DOHH2 (cell line): ENCODE measurements around the gene FIBP.

ENCODE experiments used
- H3F3A ChIP-seq: fragments of 200-600 bp; sonication (generic), shearing (Covaris generic); 2 replicates; pipeline ENCODE4 v1.6.0; 2016; ENCODE audit warnings: antibody characterized with exemption, mild to moderate bottlenecking; ENCODE audit not compliant: control insufficient read depth, insufficient read depth
- H3K27ac ChIP-seq: fragments of 200-600 bp; sonication (generic); 2 replicates; pipeline ENCODE4 v1.5.1; 2014; ENCODE audit warnings: low read depth, mild to moderate bottlenecking, low read length, moderate library complexity
- H3K27me3 ChIP-seq: fragments of 200-600 bp; sonication (generic); 2 replicates; pipeline ENCODE4 v1.6.1; 2014; ENCODE audit warnings: mild to moderate bottlenecking, low read length, mixed read lengths; ENCODE audit not compliant: control insufficient read depth
- H3K36me3 ChIP-seq: fragments of 200-600 bp; sonication (generic); 2 replicates; pipeline ENCODE4 v1.6.1; 2014; ENCODE audit warnings: mild to moderate bottlenecking, low read length, moderate library complexity, mixed read lengths; ENCODE audit not compliant: control insufficient read depth
- H3K4me1 ChIP-seq: fragments of 200-600 bp; sonication (generic); 2 replicates; pipeline ENCODE4 v1.6.1; 2014; ENCODE audit warnings: mild to moderate bottlenecking, low read length, mixed read lengths; ENCODE audit not compliant: control insufficient read depth
- H3K4me2 ChIP-seq: fragments of 200-600 bp; sonication (generic); 2 replicates; pipeline ENCODE4 v1.6.0; 2014; ENCODE audit warnings: mild to moderate bottlenecking, low read length, moderate library complexity
- H3K4me3 ChIP-seq: fragments of 200-600 bp; sonication (generic); 2 replicates; pipeline ENCODE4 v1.5.1; 2014; ENCODE audit warnings: mild to moderate bottlenecking, low read length, mixed read lengths
- H3K79me2 ChIP-seq: fragments of 200-600 bp; sonication (generic); 2 replicates; pipeline ENCODE4 v1.6.1; 2014; ENCODE audit warnings: mild to moderate bottlenecking, low read length, mixed read lengths; ENCODE audit not compliant: control insufficient read depth
- H3K9me2 ChIP-seq: fragments of 200-600 bp; sonication (generic); replicated peaks from 2 replicates; pipeline ENCODE4 v1.6.1; 2014; ENCODE audit warnings: mild to moderate bottlenecking, low read length, mixed read lengths; ENCODE audit not compliant: control insufficient read depth
- H3K9me3 ChIP-seq: fragments of 200-600 bp; sonication (generic); 2 replicates; pipeline ENCODE4 v1.6.1; 2014; ENCODE audit warnings: antibody characterized with exemption, low read length, mixed read lengths; ENCODE audit not compliant: control insufficient read depth, insufficient read depth
- H4K20me1 ChIP-seq: fragments of 200-600 bp; sonication (generic); 2 replicates; pipeline ENCODE4 v1.6.0; 2014; ENCODE audit warnings: low read depth, mild to moderate bottlenecking, antibody characterized with exemption, low read length, moderate library complexity; ENCODE audit not compliant: control insufficient read depth, insufficient read depth
- CTCF ChIP-seq: fragments of 200-600 bp; sonication (generic); IDR thresholded peaks from one replicate; pipeline ENCODE4 v1.5.1; 2014; ENCODE audit warnings: antibody characterized with exemption, mild to moderate bottlenecking, low read depth, low read length; ENCODE audit not compliant: poor library complexity, severe bottlenecking
- EZH2phosphoT487 ChIP-seq: fragments of 200-600 bp; sonication (generic); IDR thresholded peaks from 2 replicates; pipeline ENCODE4 v1.6.1; 2017; ENCODE audit warnings: borderline replicate concordance, mild to moderate bottlenecking, antibody characterized with exemption, low read length, moderate library complexity, mixed read lengths

Gene FIBP

GRCh38 chr11:65871811-65872548 is 16.3 kb downstream of the FIBP start:
- Histone ChIP-seq H3K9me3 (no peaks in the 10 kb centered on the region), H3K4me1 (peaks cover 37% of the 10 kb centered on the region), H4K20me1 (no peaks in the 10 kb centered on the region; the same call in 1 of the 2 replicates), H3K27me3 (peaks cover 20% of the 10 kb centered on the region), H3K9me2 (no peaks in the 10 kb centered on the region), H3K4me2 (no peak overlapping the region), H3K36me3 (peaks cover 4% of the 10 kb centered on the region), H3F3A (0 out of 2 replicates have a peak, but pooled peaks cover 6% of the 10 kb centered on the region), H3K27ac (no peak overlapping the region), H3K4me3 (no peak overlapping the region), H3K79me2 (no peaks in the 10 kb centered on the region)
- no peak for TF ChIP-seq CTCF
- no peak for TF ChIP-seq EZH2phosphoT487

- no peaks in the 10 kb centered on the region; the same call in 1 of the 2 replicates for H4K20me1 ChIP-seq
- H3K27ac ChIP-seq, result no peak overlapping the region
- no peaks in the 10 kb centered on the region for H3K79me2 ChIP-seq
- TF ChIP-seq EZH2phosphoT487 (no peak), CTCF (no peak)
- peaks cover 12% of the 10 kb centered on the region; the same call in 1 of the 2 replicates for H3F3A ChIP-seq
- peak overlapping the region; percentile 29 for H3K4me2 ChIP-seq
- H3K4me1 ChIP-seq, result peaks cover 37% of the 10 kb centered on the region
- no peak overlapping the region for H3K4me3 ChIP-seq
- H3K27me3 ChIP-seq, result peaks cover 20% of the 10 kb centered on the region
- H3K9me3 ChIP-seq, result no peaks in the 10 kb centered on the region
- H3K36me3 ChIP-seq, result peaks cover 10% of the 10 kb centered on the region
- H3K9me2 ChIP-seq, result no peaks in the 10 kb centered on the region
Observed at GRCh38 chr11:65870706-65871681, 17.3 kb downstream of the FIBP start.

GRCh38 chr11:65870307-65870658 is 18.0 kb downstream of the FIBP start:
- TF ChIP-seq EZH2phosphoT487 (no peak), CTCF (no peak)
- Histone ChIP-seq H3K4me1 (peaks cover 37% of the 10 kb centered on the region), H3K79me2 (no peaks in the 10 kb centered on the region), H3K36me3 (peaks cover 17% of the 10 kb centered on the region), H4K20me1 (no peaks in the 10 kb centered on the region; the same call in 1 of the 2 replicates), H3K4me3 (no peak overlapping the region), H3K9me3 (no peaks in the 10 kb centered on the region), H3K27ac (no peak overlapping the region), H3K4me2 (peak overlapping the region; percentile 29; the same call in 1 of the 2 replicates), H3F3A (peaks cover 12% of the 10 kb centered on the region; the same call in 1 of the 2 replicates), H3K9me2 (no peaks in the 10 kb centered on the region), H3K27me3 (peaks cover 20% of the 10 kb centered on the region)
